Measurements from ENCODE around the gene BCL7C. TPM values are rescaled to one million over a fixed set of nuclear protein-coding genes. Genes with fewer than 3 reads are reported as not detected.

BCL7C gene
- total RNA-seq, 1 donor: 33.3 TPM

DNA sequence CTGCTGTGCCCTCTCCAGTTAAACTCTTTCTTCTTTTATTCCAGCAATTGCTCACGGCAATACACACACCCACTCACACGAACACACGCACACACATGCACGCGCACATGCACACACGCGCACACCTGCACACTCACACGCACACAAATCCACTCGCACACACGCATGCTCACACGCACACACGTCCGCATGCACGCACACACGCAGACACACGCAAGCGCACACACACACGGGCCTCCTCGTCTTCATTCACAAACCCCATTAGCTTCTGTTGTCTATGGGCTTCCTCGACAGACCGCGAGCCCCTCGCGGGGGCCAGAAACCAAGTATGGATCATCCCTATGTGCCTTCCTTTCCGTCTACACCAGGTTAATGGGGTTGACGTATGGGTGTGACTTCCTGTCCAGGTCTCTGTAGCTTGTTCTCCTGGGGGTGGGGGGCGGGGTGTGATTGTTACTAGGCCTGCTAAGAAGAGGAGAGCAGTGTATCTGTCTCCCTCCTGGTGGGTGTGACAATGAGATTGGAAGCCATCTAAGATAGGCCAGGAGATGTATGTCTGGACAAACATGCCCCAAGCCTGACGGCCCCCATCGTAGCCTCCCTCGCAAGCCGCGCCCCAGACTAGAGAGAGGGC is 1.9 kb upstream of the BCL7C start:
- peak overlapping the region; percentile 83 for H3K27ac ChIP-seq (ENCODE audit: low read depth, low read length)
- H3K4me3 ChIP-seq (ENCODE audit: insufficient read depth, low read length): peak overlapping the region; percentile 85
- TF ChIP-seq, protein P1, sequence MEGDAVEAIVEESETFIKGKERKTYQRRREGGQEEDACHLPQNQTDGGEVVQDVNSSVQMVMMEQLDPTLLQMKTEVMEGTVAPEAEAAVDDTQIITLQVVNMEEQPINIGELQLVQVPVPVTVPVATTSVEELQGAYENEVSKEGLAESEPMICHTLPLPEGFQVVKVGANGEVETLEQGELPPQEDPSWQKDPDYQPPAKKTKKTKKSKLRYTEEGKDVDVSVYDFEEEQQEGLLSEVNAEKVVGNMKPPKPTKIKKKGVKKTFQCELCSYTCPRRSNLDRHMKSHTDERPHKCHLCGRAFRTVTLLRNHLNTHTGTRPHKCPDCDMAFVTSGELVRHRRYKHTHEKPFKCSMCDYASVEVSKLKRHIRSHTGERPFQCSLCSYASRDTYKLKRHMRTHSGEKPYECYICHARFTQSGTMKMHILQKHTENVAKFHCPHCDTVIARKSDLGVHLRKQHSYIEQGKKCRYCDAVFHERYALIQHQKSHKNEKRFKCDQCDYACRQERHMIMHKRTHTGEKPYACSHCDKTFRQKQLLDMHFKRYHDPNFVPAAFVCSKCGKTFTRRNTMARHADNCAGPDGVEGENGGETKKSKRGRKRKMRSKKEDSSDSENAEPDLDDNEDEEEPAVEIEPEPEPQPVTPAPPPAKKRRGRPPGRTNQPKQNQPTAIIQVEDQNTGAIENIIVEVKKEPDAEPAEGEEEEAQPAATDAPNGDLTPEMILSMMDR (IDR thresholded peaks at IDR 0.05; ENCODE audit: extremely low read depth, low read depth, low read length): no peak
- DNase-seq (ENCODE audit: insufficient read length, low spot score, missing footprints): peak; percentile 14
- H3K9me3 ChIP-seq (ENCODE audit: low read depth, low read length): no peaks in the 10 kb centered on the region
- peak overlapping the region; percentile 74 for H3K4me2 ChIP-seq (ENCODE audit: insufficient read depth, low read length)
- H3K79me2 ChIP-seq (ENCODE audit: insufficient read depth, low read length): peaks cover 16% of the 10 kb centered on the region
- H3K4me1 ChIP-seq (ENCODE audit: insufficient read depth, low read length): peaks cover 36% of the 10 kb centered on the region
- H3K27me3 ChIP-seq (ENCODE audit: insufficient read depth, low read length): no peaks in the 10 kb centered on the region
- H2AFZ ChIP-seq (ENCODE audit: low read length): peak overlapping the region; percentile 85
- no peaks in the 10 kb centered on the region for H4K20me1 ChIP-seq (ENCODE audit: insufficient read depth, low read length)
- peaks cover 5% of the 10 kb centered on the region for H3K36me3 ChIP-seq (ENCODE audit: insufficient read depth, low read length)

GRCh38 chr16:30894540-30895368 is 877 bp upstream of the BCL7C start:
- peaks cover 36% of the 10 kb centered on the region for H3K4me1 ChIP-seq (ENCODE audit: insufficient read depth, low read length)
- H3K4me3 ChIP-seq (ENCODE audit: insufficient read depth, low read length): peak overlapping the region; percentile 89
- H3K9me3 ChIP-seq (ENCODE audit: low read depth, low read length): no peaks in the 10 kb centered on the region
- no peaks in the 10 kb centered on the region for H3K27me3 ChIP-seq (ENCODE audit: insufficient read depth, low read length)
- DNase-seq (ENCODE audit: insufficient read length, low spot score, missing footprints): peak; percentile 44
- peaks cover 5% of the 10 kb centered on the region for H3K36me3 ChIP-seq (ENCODE audit: insufficient read depth, low read length)
- H4K20me1 ChIP-seq (ENCODE audit: insufficient read depth, low read length): no peaks in the 10 kb centered on the region
- TF ChIP-seq, protein P1 (IDR thresholded peaks at IDR 0.05; ENCODE audit: extremely low read depth, low read depth, low read length): no peak
- peaks cover 16% of the 10 kb centered on the region for H3K79me2 ChIP-seq (ENCODE audit: insufficient read depth, low read length)
- peak overlapping the region; percentile 95 for H2AFZ ChIP-seq (ENCODE audit: low read length)
- H3K27ac ChIP-seq (ENCODE audit: low read depth, low read length): peak overlapping the region; percentile 58
- peak overlapping the region; percentile 82 for H3K4me2 ChIP-seq (ENCODE audit: insufficient read depth, low read length)

DNA sequence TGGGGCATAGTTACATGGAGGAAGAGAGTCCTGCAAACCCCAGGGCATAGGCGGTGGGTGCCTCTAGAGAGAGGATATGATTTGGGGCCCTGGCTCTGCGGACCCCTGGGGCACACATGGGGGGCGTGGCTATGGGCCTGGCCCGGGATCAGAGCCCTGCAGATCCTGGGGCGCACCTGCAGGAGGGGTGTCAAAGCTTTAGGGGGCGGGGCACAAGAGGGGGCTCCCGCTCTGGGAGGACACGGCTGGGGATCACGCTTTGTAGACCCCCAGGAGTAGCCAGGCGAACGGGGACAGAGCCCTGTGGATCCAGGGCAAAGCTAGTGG is 497 bp downstream of the BCL7C start:
- H3K36me3 ChIP-seq (ENCODE audit: insufficient read depth, low read length): peaks cover 14% of the 10 kb centered on the region
- no peaks in the 10 kb centered on the region for H3K27me3 ChIP-seq (ENCODE audit: insufficient read depth, low read length)
- peaks cover 36% of the 10 kb centered on the region for H3K4me1 ChIP-seq (ENCODE audit: insufficient read depth, low read length)
- peak overlapping the region; percentile 70 for H3K27ac ChIP-seq (ENCODE audit: low read depth, low read length)
- H4K20me1 ChIP-seq (ENCODE audit: insufficient read depth, low read length): no peaks in the 10 kb centered on the region
- H3K9me3 ChIP-seq (ENCODE audit: low read depth, low read length): no peaks in the 10 kb centered on the region
- H3K4me3 ChIP-seq (ENCODE audit: insufficient read depth, low read length): peak overlapping the region; percentile 89
- DNase-seq (ENCODE audit: insufficient read length, low spot score, missing footprints): no peak
- H3K79me2 ChIP-seq (ENCODE audit: insufficient read depth, low read length): peaks cover 18% of the 10 kb centered on the region
- peak overlapping the region; percentile 92 for H3K4me2 ChIP-seq (ENCODE audit: insufficient read depth, low read length)
- peak overlapping the region; percentile 88 for H2AFZ ChIP-seq (ENCODE audit: low read length)
- TF ChIP-seq, protein P1 (IDR thresholded peaks at IDR 0.05; ENCODE audit: extremely low read depth, low read depth, low read length): no peak

Data from osteoblast (primary cell).